Measurements from ENCODE around the gene ATP1A1. TPM values are rescaled to one million over a fixed set of nuclear protein-coding genes. Genes with fewer than 3 reads are reported as not detected.

ATP1A1 gene
- polyA plus RNA-seq, 2 of the 4 experiments (the other 2 are of a cell fraction): 119 to 171 TPM

GRCh38 chr1:116335850-116336624 lies 37.0 kb upstream of the ATP1A1 start (continued):
- TF ChIP-seq PHF8 (IDR thresholded peaks at IDR 0.05; ENCODE audit: borderline replicate concordance, low read depth) (no peak), ZNF302 (CRISPR knock-in tag; IDR thresholded peaks at IDR 0.05) (no peak), RAD21 (conservative IDR thresholded peaks at IDR 0.05 in 1 of 2, IDR thresholded peaks at IDR 0.05 in 1 of 2) (no peak), CTCF (IDR thresholded peaks at IDR 0.05) (no peak), EHMT2 (IDR thresholded peaks at IDR 0.05; ENCODE audit: low read depth) (no peak), RNF2 (IDR thresholded peaks at IDR 0.05; ENCODE audit: borderline replicate concordance, low read depth) (no peak)

GRCh38 chr1:116337398-116337797 lies 35.6 kb upstream of the ATP1A1 start:
- ChIA-PET POLR2A (no interaction called here), CTCF (no interaction called here)
- TF ChIP-seq ESRRA (IDR thresholded peaks at IDR 0.05; ENCODE audit: borderline replicate concordance, low read length): no peak
- TF ChIP-seq KDM1A (IDR thresholded peaks at IDR 0.05; ENCODE audit: low read depth): no peak
- no peak for TF ChIP-seq POLR2AphosphoS2 (conservative IDR thresholded peaks at IDR 0.05; ENCODE audit: low read length)
- TF ChIP-seq FOSL2 (IDR thresholded peaks at IDR 0.05): no peak
- TF ChIP-seq FOSL2 (CRISPR knock-in tag; IDR thresholded peaks at IDR 0.05): no peak
- no peak for TF ChIP-seq ZSCAN20 (CRISPR knock-in tag; IDR thresholded peaks at IDR 0.05)
- TF ChIP-seq FOXS1 (CRISPR knock-in tag; IDR thresholded peaks at IDR 0.05): no peak
- TF ChIP-seq TP53 (CRISPR knock-in tag; IDR thresholded peaks at IDR 0.05): no peak
- no peak for TF ChIP-seq RAD21 (conservative IDR thresholded peaks at IDR 0.05 in 1 of 2, IDR thresholded peaks at IDR 0.05 in 1 of 2)
- no peak for TF ChIP-seq RCOR1 (IDR thresholded peaks at IDR 0.05; ENCODE audit: low read depth, low read length)
- TF ChIP-seq MAZ (IDR thresholded peaks at IDR 0.05; ENCODE audit: borderline replicate concordance, low read depth, low read length): no peak
- no peak for TF ChIP-seq ELK1 (IDR thresholded peaks at IDR 0.05; ENCODE audit: low read depth, low read length)
- TF ChIP-seq ZFP36 (IDR thresholded peaks at IDR 0.05; ENCODE audit: borderline replicate concordance, partially characterized antibody): no peak
- no peak for TF ChIP-seq ZC3H11A (IDR thresholded peaks at IDR 0.05)
- no peak for ATAC-seq
- no peaks in the 10 kb centered on the region for H3K9me3 ChIP-seq
- FAIRE-seq: no peak
- no peak overlapping the region for H3K27ac ChIP-seq
- peaks cover 6% of the 10 kb centered on the region; the same call in 2 of the 3 replicates for H3K4me1 ChIP-seq
- H3K4me2 ChIP-seq: no peak overlapping the region
- H3K4me3 ChIP-seq: no peak overlapping the region
- 75% methylated on average over 7 of the region's 7 CpGs for WGBS (ENCODE audit: missing lambda C conversion rate)
- DNase-seq (ENCODE audit: low read depth in 1 of 2, low spot score in 1 of 2): no peak

GRCh38 chr1:116338400-116338799 lies 34.6 kb upstream of the ATP1A1 start:
- ChIA-PET CTCF (no interaction called here), POLR2A (no interaction called here)
- H3K27ac ChIP-seq: no peak overlapping the region
- 46% methylated on average over 2 of the region's 2 CpGs for WGBS (ENCODE audit: missing lambda C conversion rate)
- no peak for DNase-seq (ENCODE audit: low read depth in 1 of 2, low spot score in 1 of 2)
- ATAC-seq: no peak
- peaks cover 6% of the 10 kb centered on the region; the same call in 2 of the 3 replicates for H3K4me1 ChIP-seq
- H3K4me2 ChIP-seq: no peak overlapping the region
- TF ChIP-seq USF2 (IDR thresholded peaks at IDR 0.05): no peak
- no peak for TF ChIP-seq MAFK (IDR thresholded peaks at IDR 0.05; ENCODE audit: partially characterized antibody)
- no peak for TF ChIP-seq RARB (CRISPR knock-in tag; IDR thresholded peaks at IDR 0.05)
- TF ChIP-seq PHF8 (IDR thresholded peaks at IDR 0.05; ENCODE audit: borderline replicate concordance, low read depth): no peak
- no peak for TF ChIP-seq CTCF (IDR thresholded peaks at IDR 0.05)
- TF ChIP-seq FOSB (CRISPR knock-in tag; IDR thresholded peaks at IDR 0.05): no peak
- no peak for TF ChIP-seq MYC (IDR thresholded peaks at IDR 0.05; ENCODE audit: borderline replicate concordance, low read length)
- no peak for FAIRE-seq
- no peaks in the 10 kb centered on the region for H3K9me3 ChIP-seq
- no peak overlapping the region for H3K4me3 ChIP-seq

All from A549 (cell line).